GM12801 (cell line): ENCODE results near the gene DXO.

ENCODE experiments used
- CTCF ChIP-seq: IDR thresholded peaks from one replicate; pipeline ENCODE4 v1.5.1; 2011; ENCODE audit warnings: control low read depth; ENCODE audit not compliant: insufficient read length; ENCODE audit errors: extremely low read depth

The DXO gene

GRCh38 chr6:31971279-31971992 is 502 bp downstream of the DXO start:
- TF ChIP-seq CTCF, result no peak

- TF ChIP-seq CTCF, result no peak
Observed at GRCh38 chr6:31970604-31971271, 1.2 kb downstream of the DXO start.

- no peak for TF ChIP-seq CTCF
Observed at GRCh38 chr6:31969712-31970603, 2.0 kb downstream of the DXO start.

GRCh38 chr6:31968791-31969711 is 2.9 kb downstream of the DXO start:
- no peak for TF ChIP-seq CTCF

- TF ChIP-seq CTCF, result no peak
Observed at GRCh38 chr6:31968326-31968725, 3.6 kb downstream of the DXO start.

GRCh38 chr6:31967926-31968320 is 4.0 kb downstream of the DXO start:
- no peak for TF ChIP-seq CTCF
